PC-3 (cell line): Measurements from ENCODE around the gene SPDYE17. TPM values are rescaled to one million over a fixed set of nuclear protein-coding genes. Genes with fewer than 3 reads are reported as not detected.
"Not testable (repeated sequence)": the region's sequence is repeated elsewhere in the genome, so short reads cannot be mapped to it uniquely, and the experiment has no call there.

Experiments
- ATAC-seq: fragments of 200-7000 bp; cut with Tn5 transposase; 2 replicates; pipeline ENCODE4 v1.9.1; 2020; ENCODE audit warnings: mild to moderate bottlenecking, moderate library complexity
- BruUV-seq: library from RNA; stranded (reverse); fragments of 400-500 nt; replicated peaks from 2 replicates; lab custom pipeline; 2021; lab: Mats Ljungman, UMichigan
- CTCF ChIA-PET: fragments of 300-600 bp; sonication (Branson Sonifier 250); formaldehyde crosslinking; loops from one replicate; lab custom pipeline; 2022; ENCODE audit warnings: antibody characterized with exemption; lab: Charles Lee
- POLR2A ChIA-PET: fragments of 300-600 bp; sonication (Branson Sonifier 250); formaldehyde crosslinking; loops from one replicate; lab custom pipeline; 2022; ENCODE audit warnings: antibody characterized with exemption; ENCODE audit not compliant: unreplicated experiment; lab: Charles Lee
- DNase-seq: peaks from one replicate; pipeline ENCODE4 v3.0.0-alpha.2; 2015
- H2AFZ ChIP-seq: fragments of 300-600 bp; sonication (generic); 2 replicates; pipeline ENCODE4 v1.6.0; 2016; ENCODE audit warnings: antibody characterized with exemption, low read length
- H3F3A ChIP-seq: fragments of 300-600 bp; sonication (generic); one replicate; pipeline ENCODE4 v1.6.0; 2017; ENCODE audit warnings: antibody characterized with exemption, low read length, control low read depth, mild to moderate bottlenecking; ENCODE audit not compliant: unreplicated experiment
- H3K27ac ChIP-seq: fragments of 300-600 bp; sonication (generic); 2 replicates; pipeline ENCODE4 v1.5.1; 2016; ENCODE audit warnings: mild to moderate bottlenecking, low read length
- H3K27me3 ChIP-seq: fragments of 300-600 bp; sonication (generic); 2 replicates; pipeline ENCODE4 v1.6.1; 2016; ENCODE audit warnings: low read length, mixed read lengths
- H3K36me3 ChIP-seq: fragments of 300-600 bp; sonication (generic); 2 replicates; pipeline ENCODE4 v1.6.1; 2016; ENCODE audit warnings: low read depth, mixed run types, low read length, mixed read lengths
- H3K4me1 ChIP-seq: fragments of 300-600 bp; sonication (generic); 2 replicates; pipeline ENCODE4 v1.5.1; 2016; ENCODE audit warnings: low read length; ENCODE audit not compliant: insufficient read depth
- H3K4me2 ChIP-seq: fragments of 300-600 bp; sonication (generic); 2 replicates; pipeline ENCODE4 v1.6.0; 2016; ENCODE audit warnings: low read length
- H3K4me3 ChIP-seq: fragments of 300-600 bp; sonication (generic); 2 replicates; pipeline ENCODE4 v1.5.1; 2016; ENCODE audit warnings: mild to moderate bottlenecking, low read length, mixed read lengths
- H3K79me2 ChIP-seq: fragments of 300-600 bp; sonication (generic); 2 replicates; pipeline ENCODE4 v1.6.1; 2017; ENCODE audit warnings: low read length, mixed read lengths
- H3K9ac ChIP-seq: fragments of 300-600 bp; sonication (generic); 2 replicates; pipeline ENCODE4 v1.6.0; 2016; ENCODE audit warnings: mild to moderate bottlenecking, low read length
- H3K9me2 ChIP-seq: fragments of 300-600 bp; sonication (generic); replicated peaks from 2 replicates; pipeline ENCODE4 v1.6.1; 2016; ENCODE audit warnings: mixed run types, low read length, mixed read lengths
- H3K9me3 ChIP-seq: fragments of 300-600 bp; sonication (generic); 2 replicates; pipeline ENCODE4 v1.6.1; 2016; ENCODE audit warnings: low read length, mixed read lengths
- H4K20me1 ChIP-seq: fragments of 300-600 bp; sonication (generic); 2 replicates; pipeline ENCODE4 v1.6.1; 2016; ENCODE audit warnings: low read length, mixed read lengths
- intact Hi-C: fragments of 100-400 bp; cut with micrococcal nuclease; formaldehyde crosslinking; loops from 2 replicates; pipeline ENCODE4 v1.9.0; 2023
- total RNA-seq: library from RNA; depleted of rRNA; stranded (reverse); fragments of >200 nt; gene quantifications from 2 replicates; pipeline ENCODE4 v1.2.3, GENCODE V29; 2014

SPDYE17 gene
- total RNA-seq, 1 experiment from 2014 or later: not detected

DNA sequence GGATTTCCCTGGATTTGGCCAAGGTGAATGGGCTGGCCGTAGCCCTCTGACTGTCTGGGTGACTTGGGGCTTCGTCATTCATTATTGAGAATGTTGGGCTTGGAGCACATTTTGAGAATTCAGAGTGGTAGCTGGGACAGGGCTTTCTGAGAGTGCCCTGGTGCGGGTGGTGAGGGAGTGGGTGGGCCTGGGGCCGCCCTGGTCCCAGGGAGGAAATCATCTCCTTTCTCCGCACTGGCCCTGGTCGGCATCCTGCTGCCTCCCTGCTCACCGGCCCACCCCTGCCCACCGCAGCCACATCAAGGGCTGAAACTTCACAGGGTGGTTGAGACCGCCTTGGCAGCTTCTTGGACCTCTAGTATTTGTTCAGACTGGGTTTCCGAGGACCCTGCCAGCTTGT, 49.7 kb downstream of the SPDYE17 start:
- H3K4me1 ChIP-seq, CTCF ChIA-PET, H3F3A ChIP-seq, H3K79me2 ChIP-seq, DNase-seq, H3K27me3 ChIP-seq, POLR2A ChIA-PET, intact Hi-C loops, H3K9me2 ChIP-seq, H3K9ac ChIP-seq, H2AFZ ChIP-seq, ATAC-seq, H3K36me3 ChIP-seq, H3K4me2 ChIP-seq, BruUV-seq, H3K27ac ChIP-seq, H3K9me3 ChIP-seq, H3K4me3 ChIP-seq, H4K20me1 ChIP-seq: not testable (repeated sequence)

DNA sequence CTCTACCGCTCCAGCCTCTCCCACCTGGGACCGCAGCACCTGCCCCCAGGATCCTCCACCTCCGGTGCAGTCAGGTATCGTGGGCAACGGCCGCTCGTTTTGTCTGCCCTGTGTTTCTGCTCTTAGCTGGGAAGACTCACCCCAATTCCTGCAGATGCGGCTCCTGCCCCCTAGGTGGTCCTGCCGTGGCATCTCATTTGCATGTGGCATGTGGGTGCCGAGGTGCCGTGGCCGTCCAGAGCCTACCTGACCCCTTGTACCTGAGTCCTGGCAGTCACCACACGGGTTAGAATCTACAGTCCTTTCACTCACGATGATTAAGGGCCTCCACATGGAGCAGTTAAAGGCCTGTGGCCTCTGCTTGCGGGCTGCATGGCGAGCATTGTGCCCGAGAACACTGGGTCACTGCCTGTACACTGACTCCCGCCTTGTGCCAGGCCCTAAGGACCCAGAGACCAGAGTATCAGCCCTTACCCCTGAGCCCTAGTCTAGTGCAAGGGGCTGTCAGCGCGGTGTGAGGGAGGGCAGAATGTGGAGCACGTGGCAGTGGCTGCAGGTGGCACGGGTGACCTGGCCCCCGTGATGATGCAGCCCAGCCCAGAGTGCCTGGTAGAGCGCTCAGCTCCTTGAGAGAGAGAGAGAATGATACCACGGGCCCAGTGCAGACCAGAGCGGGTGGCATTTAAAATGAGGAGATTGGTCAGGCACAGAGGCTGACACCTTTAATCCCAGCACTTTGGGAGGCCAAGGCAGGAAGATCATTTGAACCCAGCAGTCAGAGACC, 50.8 kb downstream of the SPDYE17 start:
- H3K9me2 ChIP-seq, H3K4me1 ChIP-seq, H3K9ac ChIP-seq, H3K4me3 ChIP-seq, POLR2A ChIA-PET, H3F3A ChIP-seq, H3K9me3 ChIP-seq, H3K27me3 ChIP-seq, BruUV-seq, H3K27ac ChIP-seq, H3K36me3 ChIP-seq, H2AFZ ChIP-seq, ATAC-seq, H4K20me1 ChIP-seq, DNase-seq, CTCF ChIA-PET, H3K4me2 ChIP-seq, H3K79me2 ChIP-seq, intact Hi-C loops: not testable (repeated sequence)

DNA sequence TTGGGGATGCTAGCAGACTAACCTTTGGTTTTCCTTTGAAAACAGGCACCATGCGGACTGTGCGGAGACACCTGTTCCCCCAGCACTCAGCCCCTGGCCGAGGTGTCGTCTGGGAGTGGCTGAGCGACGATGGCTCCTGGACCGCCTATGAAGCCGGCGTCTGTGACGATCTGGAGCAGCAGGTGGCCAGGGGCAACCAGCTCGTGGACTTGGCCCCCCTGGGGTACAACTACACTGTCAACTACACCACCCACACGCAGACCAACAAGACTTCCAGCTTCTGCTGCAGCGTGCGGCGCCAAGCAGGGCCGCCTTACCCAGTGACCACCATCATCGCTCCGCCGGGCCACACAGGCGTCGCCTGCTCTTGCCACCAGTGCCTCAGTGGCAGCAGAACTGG, 51.6 kb downstream of the SPDYE17 start:
- H3K4me2 ChIP-seq, BruUV-seq, ATAC-seq: not testable (repeated sequence)

DNA sequence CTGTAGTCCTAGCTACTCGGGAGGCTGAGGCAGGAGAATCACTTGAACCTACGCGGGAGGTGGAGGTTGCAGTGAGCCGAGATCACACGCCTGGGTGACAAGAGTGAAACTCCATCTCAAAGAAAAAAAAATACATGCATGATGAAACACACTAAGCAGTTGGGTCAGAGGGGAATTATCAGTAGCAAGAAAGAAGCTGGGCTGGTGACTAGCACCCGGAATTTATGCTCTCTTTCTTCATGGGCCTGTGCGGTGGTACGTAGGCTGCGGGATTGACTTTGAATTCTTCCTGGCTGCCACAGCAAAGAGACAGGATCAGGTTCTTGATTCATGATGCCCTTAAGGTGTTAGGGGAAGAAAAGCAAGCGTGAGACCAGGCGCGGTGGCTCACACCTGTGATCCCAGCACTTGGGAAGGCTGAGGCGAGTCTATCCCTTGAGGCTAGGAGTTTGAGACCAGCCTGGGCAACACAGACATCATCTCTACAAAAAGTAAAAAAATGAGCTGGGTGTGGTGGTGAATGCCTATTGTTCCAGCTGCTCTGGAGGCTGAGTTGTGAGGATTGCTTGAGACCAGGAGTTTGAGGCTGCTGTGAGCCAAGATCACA, 54.3 kb downstream of the SPDYE17 start:
- CTCF ChIA-PET, H4K20me1 ChIP-seq, H2AFZ ChIP-seq, POLR2A ChIA-PET, H3K79me2 ChIP-seq, BruUV-seq, H3K27me3 ChIP-seq, DNase-seq, H3K9me2 ChIP-seq, H3F3A ChIP-seq, H3K4me2 ChIP-seq, H3K27ac ChIP-seq, H3K4me3 ChIP-seq, H3K4me1 ChIP-seq, intact Hi-C loops, H3K9me3 ChIP-seq, H3K9ac ChIP-seq, H3K36me3 ChIP-seq, ATAC-seq: not testable (repeated sequence)

More for the DNA sequence above, 51.6 kb downstream of the SPDYE17 start:
- H3K4me3 ChIP-seq, intact Hi-C loops, H4K20me1 ChIP-seq, CTCF ChIA-PET, H3K9me3 ChIP-seq, H3K36me3 ChIP-seq, H3F3A ChIP-seq, H3K4me1 ChIP-seq, H2AFZ ChIP-seq, DNase-seq, H3K27ac ChIP-seq, H3K9ac ChIP-seq, POLR2A ChIA-PET, H3K27me3 ChIP-seq, H3K9me2 ChIP-seq, H3K79me2 ChIP-seq: not testable (repeated sequence)

DNA sequence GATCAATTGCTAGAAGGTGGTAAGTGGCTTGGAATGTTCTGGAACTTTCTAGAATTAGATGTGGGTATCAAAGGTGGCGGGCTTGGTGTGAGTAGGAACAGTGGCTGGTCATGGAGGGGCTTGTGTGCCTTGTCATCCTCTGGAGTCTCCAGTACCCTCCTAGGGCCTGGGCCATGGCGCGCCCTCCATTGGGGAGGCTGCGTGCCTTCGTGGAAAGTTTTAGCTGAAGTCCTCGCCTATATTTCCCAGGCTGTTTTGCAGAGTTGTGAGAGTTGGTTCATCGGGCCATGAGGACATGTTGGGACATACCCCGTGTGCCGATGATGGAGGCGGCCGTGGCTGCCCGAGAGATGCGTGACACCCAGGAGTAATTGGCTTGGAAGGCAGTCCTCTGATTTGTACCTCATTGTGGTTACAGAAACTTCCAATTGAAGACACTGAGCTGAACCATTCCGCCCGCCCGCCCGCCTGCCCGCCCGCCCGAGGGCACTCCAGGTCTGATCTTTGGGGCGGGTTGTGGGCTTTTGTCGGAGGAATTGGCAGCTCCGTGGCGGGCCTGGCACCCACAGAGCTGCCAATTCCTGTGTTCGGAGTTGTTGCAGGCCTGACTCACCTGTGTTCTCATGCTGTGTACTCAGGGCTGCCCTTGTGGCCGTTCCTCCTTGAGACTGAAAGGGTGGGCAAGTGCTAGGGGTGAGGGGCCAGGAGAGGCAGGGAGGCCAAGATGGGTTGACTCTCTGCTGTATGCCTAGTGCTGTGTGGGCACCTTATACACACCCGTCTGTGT, 57.2 kb downstream of the SPDYE17 start:
- H3K4me3 ChIP-seq, H3K9ac ChIP-seq, H3K36me3 ChIP-seq, H3K4me1 ChIP-seq, H3K9me3 ChIP-seq, H3K79me2 ChIP-seq, H3K4me2 ChIP-seq, BruUV-seq, H3F3A ChIP-seq, H3K27ac ChIP-seq, H3K9me2 ChIP-seq, intact Hi-C loops, CTCF ChIA-PET, H3K27me3 ChIP-seq, DNase-seq, POLR2A ChIA-PET, H2AFZ ChIP-seq, H4K20me1 ChIP-seq, ATAC-seq: not testable (repeated sequence)

DNA sequence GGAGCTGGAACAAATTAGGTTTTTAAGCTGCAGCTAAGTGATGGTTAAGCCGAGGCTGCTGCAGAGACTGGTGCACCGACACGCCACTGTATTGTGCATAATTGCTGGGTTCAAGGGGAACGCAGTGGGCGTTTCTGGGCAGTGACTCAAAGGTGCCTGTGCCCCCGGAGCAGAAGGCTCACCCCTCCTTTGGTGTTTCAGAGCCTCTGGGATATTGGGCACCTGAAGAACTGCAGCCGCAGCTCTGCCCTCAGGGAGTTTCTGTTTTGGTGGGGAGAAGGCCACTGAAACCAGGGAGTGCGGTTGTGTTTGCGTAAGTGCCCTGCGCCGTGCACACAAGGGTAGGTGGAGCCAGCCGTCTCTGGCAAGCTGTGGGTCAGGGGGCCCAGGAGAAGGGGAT, 57.8 kb downstream of the SPDYE17 start:
- BruUV-seq: not testable (repeated sequence)

More for the DNA sequence above, 57.8 kb downstream of the SPDYE17 start:
- H3K27me3 ChIP-seq, CTCF ChIA-PET, intact Hi-C loops, H3K4me3 ChIP-seq, H3F3A ChIP-seq, DNase-seq, H3K79me2 ChIP-seq, H3K9me2 ChIP-seq, H3K36me3 ChIP-seq, H3K9me3 ChIP-seq, H2AFZ ChIP-seq, H3K27ac ChIP-seq, H3K4me2 ChIP-seq, ATAC-seq, POLR2A ChIA-PET, H4K20me1 ChIP-seq, H3K9ac ChIP-seq, H3K4me1 ChIP-seq: not testable (repeated sequence)
